A549 (cell line): ENCODE results near the gene GALNT18. TPM values are rescaled to one million over a fixed set of nuclear protein-coding genes. Genes with fewer than 3 reads are reported as not detected.

Experiments used
- ATAC-seq, 2 experiments: fragments of 200-7000 bp in 1 of 2; fragments of >200 bp in 1 of 2; cut with Nextera tagmentation in 1 of 2; cut with Tn5 transposase in 1 of 2; 3 replicates each; pipeline versions ENCODE4 v1.8.0 to v1.9.1; 2018 to 2020; ENCODE audit warnings: mild to moderate bottlenecking in 1 of 2, moderate library complexity in 1 of 2
- CTCF ChIA-PET: fragments of 300-600 bp; sonication (Branson Sonifier 250); formaldehyde crosslinking; extraction: SDS; loops from one replicate; lab custom pipeline; 2021; ENCODE audit warnings: antibody characterized with exemption, inconsistent platforms; lab: Yijun Ruan, JAX
- POLR2A ChIA-PET: fragments of 350-600 bp; formaldehyde crosslinking; extraction: SDS; loops from one replicate; lab custom pipeline; 2021; ENCODE audit warnings: antibody characterized with exemption, inconsistent platforms; lab: Yijun Ruan, JAX
- DNase-seq, 2 experiments: peaks; one replicate each; pipeline versions ENCODE4 v3.0.0 to v3.0.0-alpha.2; 2011 to 2016; ENCODE audit warnings: low read depth in 1 of 2, low spot score in 1 of 2
- FAIRE-seq: peaks from 2 replicates; lab custom pipeline; 2011; peaks lifted over from hg19 to GRCh38; lab: Jason Lieb, UNC
- H3K27ac ChIP-seq, 2 experiments: fragments of >200 bp; sonication (Bioruptor Twin); formaldehyde crosslinking; 3 replicates each; pipeline ENCODE4 v1.5.1; 2016 to 2017
- H3K4me1 ChIP-seq: fragments of >200 bp; sonication (Bioruptor Twin); formaldehyde crosslinking; 3 replicates; pipeline ENCODE4 v1.6.1; 2016
- H3K4me2 ChIP-seq: fragments of >200 bp; sonication (Bioruptor Twin); formaldehyde crosslinking; 3 replicates; pipeline ENCODE4 v1.6.1; 2016
- H3K4me3 ChIP-seq: fragments of >200 bp; sonication (Bioruptor Twin); formaldehyde crosslinking; 3 replicates; pipeline ENCODE4 v1.5.1; 2016
- H3K9me3 ChIP-seq: fragments of >200 bp; sonication (Bioruptor Twin); formaldehyde crosslinking; 3 replicates; pipeline ENCODE4 v1.6.1; 2016
- BCL3 ChIP-seq: fragments of >200 bp; sonication (Bioruptor Twin); formaldehyde crosslinking; IDR thresholded peaks from 3 replicates; pipeline ENCODE4 v1.6.1; 2016
- CBX8 ChIP-seq: fragments of 200-600 bp; sonication (generic); IDR thresholded peaks from 2 replicates; pipeline ENCODE4 v1.6.1; 2016
- CHD4 ChIP-seq: fragments of 200-600 bp; sonication (generic); IDR thresholded peaks from 2 replicates; pipeline ENCODE4 v1.6.1; 2016; ENCODE audit warnings: antibody characterized with exemption, mild to moderate bottlenecking, borderline replicate concordance
- CTCF ChIP-seq: fragments of >200 bp; sonication (Bioruptor Twin); formaldehyde crosslinking; IDR thresholded peaks from 3 replicates; pipeline ENCODE4 v1.5.1; 2016
- E2F6 ChIP-seq: IDR thresholded peaks from 2 replicates; pipeline ENCODE4 v1.6.1; 2012; ENCODE audit warnings: low read depth, borderline replicate concordance
- EHF ChIP-seq: fragments of 250-450 bp; sonication (Bioruptor Pico); IDR thresholded peaks from 2 replicates; pipeline ENCODE4 v1.5.0; 2020; ENCODE audit warnings: mild to moderate bottlenecking
- ELK1 ChIP-seq: fragments of 150-350 bp; IDR thresholded peaks from 2 replicates; pipeline ENCODE4 v1.6.1; 2014; ENCODE audit warnings: low read depth, mild to moderate bottlenecking, low read length
- HDAC2 ChIP-seq: fragments of 200-600 bp; sonication (generic); IDR thresholded peaks from 2 replicates; pipeline ENCODE4 v1.6.1; 2016
- HOXB13 ChIP-seq: fragments of 250-450 bp; sonication (Bioruptor Pico); IDR thresholded peaks from 2 replicates; pipeline ENCODE4 v1.5.0; 2020; ENCODE audit warnings: low read depth, mild to moderate bottlenecking, moderate library complexity
- KDM1A ChIP-seq: fragments of 200-600 bp; sonication (generic); IDR thresholded peaks from 2 replicates; pipeline ENCODE4 v1.6.1; 2016; ENCODE audit warnings: low read depth, mild to moderate bottlenecking
- MAX ChIP-seq: IDR thresholded peaks from 2 replicates; pipeline ENCODE4 v1.6.1; 2012
- MYC ChIP-seq: IDR thresholded peaks from 2 replicates; pipeline ENCODE4 v1.6.1; 2012; ENCODE audit warnings: mild to moderate bottlenecking, inconsistent platforms, low read length, improper control_type of control experiment, borderline replicate concordance
- NR3C1 ChIP-seq: fragments of >200 bp; sonication (Bioruptor Twin); formaldehyde crosslinking; IDR thresholded peaks from 3 replicates; pipeline ENCODE4 v1.6.1; 2017
- PBX3 ChIP-seq: IDR thresholded peaks from 2 replicates; pipeline ENCODE4 v1.6.1; 2012
- PHF8 ChIP-seq: fragments of 200-600 bp; sonication (generic); IDR thresholded peaks from 2 replicates; pipeline ENCODE4 v1.6.1; 2016; ENCODE audit warnings: low read depth, mild to moderate bottlenecking, antibody characterized with exemption, moderate library complexity, borderline replicate concordance
- POLR2A ChIP-seq: IDR thresholded peaks from 2 replicates; pipeline ENCODE4 v1.6.1; 2012; ENCODE audit warnings: mild to moderate bottlenecking, low read length
- RAD21 ChIP-seq, 2 experiments: fragments of >200 bp in 1 of 2; sonication (Bioruptor Twin) in 1 of 2; formaldehyde crosslinking in 1 of 2; IDR thresholded peaks in 1 of 2; conservative IDR thresholded peaks in 1 of 2; 2 replicates in 1 of 2; 3 replicates in 1 of 2; pipeline ENCODE4 v1.6.1; 2012 to 2018; ENCODE audit warnings: inconsistent platforms in 1 of 2
- RARB ChIP-seq: fragments of 250-450 bp; sonication (Bioruptor Pico); IDR thresholded peaks from 2 replicates; pipeline ENCODE4 v1.8.0; 2021; ENCODE audit warnings: mild to moderate bottlenecking, moderate library complexity
- SMC3 ChIP-seq: fragments of >200 bp; sonication (Bioruptor Twin); formaldehyde crosslinking; IDR thresholded peaks from 3 replicates; pipeline ENCODE4 v1.6.1; 2018; ENCODE audit warnings: inconsistent platforms
- TP53 ChIP-seq: fragments of 250-450 bp; sonication (Bioruptor Pico); IDR thresholded peaks from 2 replicates; pipeline ENCODE4 v1.5.0; 2021; ENCODE audit warnings: mild to moderate bottlenecking, moderate library complexity
- ZC3H11A ChIP-seq: fragments of 450-650 bp; IDR thresholded peaks from 2 replicates; pipeline ENCODE4 v1.6.1; 2014; ENCODE audit warnings: antibody characterized with exemption, mild to moderate bottlenecking
- ZSCAN20 ChIP-seq: fragments of 250-450 bp; sonication (Bioruptor Pico); IDR thresholded peaks from 2 replicates; pipeline ENCODE4 v1.8.0; 2022; ENCODE audit warnings: mild to moderate bottlenecking, moderate library complexity
- WGBS: methylation state at CpG from one replicate; pipeline ENCODE4 v1.1.6; 2017; ENCODE audit errors: missing lambda C conversion rate; 5-methylcytosine and 5-hydroxymethylcytosine counted together
- polyA plus RNA-seq, 4 experiments: library from polyadenylated mRNA; depleted of rRNA in 3 of 4; stranded (reverse); fragments of >200 nt; fragmentation: RNase III in 1 of 4; extraction: RNeasy Plus Mini Kit Qiagen cat#74134 plus additional on column Dnase treatment in 1 of 4; gene quantifications; 2 replicates in 3 of 4; 3 replicates in 1 of 4; pipeline ENCODE4 v1.2.3, GENCODE V29; 2011 to 2017

GALNT18 gene
- polyA plus RNA-seq, 2 of the 4 experiments (the other 2 are of a cell fraction): 6.7 to 16.1 TPM

GRCh38 chr11:11430431-11430830, 191.4 kb downstream of the GALNT18 start:
- FAIRE-seq (no peak), DNase-seq (no peak), ATAC-seq (no peak)
- Histone ChIP-seq H3K4me1 (peaks cover 4% of the 10 kb centered on the region; the same call in 1 of the 3 replicates), H3K27ac (no peak overlapping the region), H3K4me2 (no peak overlapping the region), H3K4me3 (no peak overlapping the region), H3K9me3 (no peaks in the 10 kb centered on the region)
- ChIA-PET POLR2A (no interaction called here), CTCF (interaction anchor here (0.7 kb wide), 1 partner anchor 402 kb away, joined by 3 read pairs; no protein-coding TSS in a partner anchor)
- 74% methylated on average over 4 of the region's 4 CpGs for WGBS
- TF ChIP-seq RAD21 (conservative IDR thresholded peaks at IDR 0.05 in 1 of 2, IDR thresholded peaks at IDR 0.05 in 1 of 2) (no peak), ELK1 (no peak), ZC3H11A (no peak), CTCF (no peak), BCL3 (no peak), E2F6 (no peak), MYC (no peak), KDM1A (no peak), CBX8 (no peak), POLR2A (no peak), MAX (no peak)

- Histone ChIP-seq H3K27ac (no peak overlapping the region), H3K4me2 (no peak overlapping the region), H3K4me1 (peaks cover 4% of the 10 kb centered on the region; the same call in 1 of the 3 replicates), H3K9me3 (no peaks in the 10 kb centered on the region), H3K4me3 (no peak overlapping the region)
- ChIA-PET POLR2A (no interaction called here), CTCF (no interaction called here)
- no peak for DNase-seq
- TF ChIP-seq HDAC2: no peak
- no peak for TF ChIP-seq EHF
- TF ChIP-seq TP53 (CRISPR knock-in tag): no peak
- TF ChIP-seq POLR2A: no peak
- TF ChIP-seq HOXB13: no peak
- TF ChIP-seq CHD4: no peak
- TF ChIP-seq ZSCAN20: no peak
- TF ChIP-seq NR3C1: no peak
- TF ChIP-seq PHF8: no peak
- no peak for TF ChIP-seq E2F6
- no peak for TF ChIP-seq RARB (CRISPR knock-in tag)
- no peak for TF ChIP-seq SMC3
- TF ChIP-seq PBX3: no peak
- no peak for TF ChIP-seq KDM1A
- FAIRE-seq: no peak
- 53% methylated on average over 4 of the region's 4 CpGs for WGBS
- no peak for ATAC-seq
Observed at GRCh38 chr11:11428714-11429113, 193.1 kb downstream of the GALNT18 start.
